ENCODE results near the gene PACSIN1.

DNA sequence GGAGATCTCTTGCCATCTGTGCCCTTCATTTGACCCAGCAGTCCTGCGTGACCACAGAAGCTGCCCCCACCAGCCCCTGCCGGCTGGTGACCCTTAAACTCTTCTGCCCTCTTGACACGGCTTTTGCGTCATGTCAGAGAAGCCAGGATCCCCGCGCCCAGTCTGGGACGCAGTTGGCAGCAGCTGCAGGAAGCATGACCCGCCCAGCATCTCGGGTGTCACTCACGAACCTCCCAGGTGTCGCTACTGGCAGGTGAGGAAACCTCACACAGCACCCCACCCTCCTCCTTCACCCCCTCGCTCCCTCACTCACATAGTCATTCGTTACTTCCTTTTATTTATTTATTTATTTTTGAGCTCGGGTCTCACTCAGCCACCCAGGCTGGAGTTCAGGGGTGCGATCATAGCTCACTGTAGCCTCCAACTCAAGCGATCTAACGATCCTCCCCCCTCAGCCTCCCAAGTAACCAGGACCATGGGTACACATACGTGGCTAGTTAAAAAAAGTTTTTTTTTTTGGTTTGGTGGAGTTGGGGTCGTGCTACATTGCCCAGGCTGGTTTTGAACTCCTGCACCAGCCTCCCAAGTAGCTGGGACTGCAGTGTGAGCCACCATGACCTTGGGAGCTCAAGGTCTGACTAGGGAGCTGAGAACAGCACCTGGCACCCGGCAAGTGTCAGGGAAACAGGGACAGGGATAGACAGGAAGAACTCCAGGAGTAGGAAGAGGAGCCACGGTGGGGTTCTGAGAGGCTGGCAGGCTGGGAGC is 104.4 kb downstream of the PACSIN1 start:
- TF ChIP-seq, protein P1, sequence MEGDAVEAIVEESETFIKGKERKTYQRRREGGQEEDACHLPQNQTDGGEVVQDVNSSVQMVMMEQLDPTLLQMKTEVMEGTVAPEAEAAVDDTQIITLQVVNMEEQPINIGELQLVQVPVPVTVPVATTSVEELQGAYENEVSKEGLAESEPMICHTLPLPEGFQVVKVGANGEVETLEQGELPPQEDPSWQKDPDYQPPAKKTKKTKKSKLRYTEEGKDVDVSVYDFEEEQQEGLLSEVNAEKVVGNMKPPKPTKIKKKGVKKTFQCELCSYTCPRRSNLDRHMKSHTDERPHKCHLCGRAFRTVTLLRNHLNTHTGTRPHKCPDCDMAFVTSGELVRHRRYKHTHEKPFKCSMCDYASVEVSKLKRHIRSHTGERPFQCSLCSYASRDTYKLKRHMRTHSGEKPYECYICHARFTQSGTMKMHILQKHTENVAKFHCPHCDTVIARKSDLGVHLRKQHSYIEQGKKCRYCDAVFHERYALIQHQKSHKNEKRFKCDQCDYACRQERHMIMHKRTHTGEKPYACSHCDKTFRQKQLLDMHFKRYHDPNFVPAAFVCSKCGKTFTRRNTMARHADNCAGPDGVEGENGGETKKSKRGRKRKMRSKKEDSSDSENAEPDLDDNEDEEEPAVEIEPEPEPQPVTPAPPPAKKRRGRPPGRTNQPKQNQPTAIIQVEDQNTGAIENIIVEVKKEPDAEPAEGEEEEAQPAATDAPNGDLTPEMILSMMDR (conservative IDR thresholded peaks at IDR 0.05; ENCODE audit: low read length) = no peak
- TF ChIP-seq EZH2phosphoT487 (IDR thresholded peaks at IDR 0.05; ENCODE audit: borderline replicate concordance, low read depth, low read length) = no peak

Data from OCI-LY7 (cell line).